Adipose tissue (tissue), 3 donors: ENCODE data around the gene ZFHX3. TPM values are rescaled to one million over a fixed set of nuclear protein-coding genes. Genes with fewer than 3 reads are reported as not detected.
"Not testable (repeated sequence)": the region's sequence is repeated elsewhere in the genome, so short reads cannot be mapped to it uniquely, and the experiment has no call there.

Experiments used
- H3K27ac ChIP-seq: one replicate; pipeline ENCODE4 v1.5.1; 2013; ENCODE audit warnings: low read depth, low read length
- WGBS, 3 donors: extraction: QIAGEN DNeasy Blood & Tissue Kit; methylation state at CpG; one replicate each; pipeline ENCODE4 v1.1.7; 2013; 5-methylcytosine and 5-hydroxymethylcytosine counted together
- polyA plus RNA-seq, 3 donors: library from polyadenylated mRNA; stranded (reverse); fragments of 200-250 nt; gene quantifications; one replicate each; pipeline ENCODE4 v1.2.3, GENCODE V29; 2013
- donor health status: healthy with polysubstance abuse.
- donor health status: Bipolar disorder and iron deficiency.
- donor health status: healthy.

Gene ZFHX3
- polyA plus RNA-seq, 3 donors: 2.0 to 5.4 (median 2.5) TPM

GRCh38 chr16:73015612-73016487 is 32.1 kb downstream of the ZFHX3 start:
- H3K27ac ChIP-seq: no peak overlapping the region
- WGBS, 3 donors: 65 to 90% (median 89%) methylated on average over 17 to 18 of the region's 18 CpGs

GRCh38 chr16:73014768-73015167 is 33.2 kb downstream of the ZFHX3 start:
- 81 to 96% (median 94%) methylated on average over 3 of the region's 3 CpGs for WGBS, 3 donors
- H3K27ac ChIP-seq: no peak overlapping the region

GRCh38 chr16:73013974-73014373 is 34.0 kb downstream of the ZFHX3 start:
- WGBS, 3 donors: 94 to 96% (median 94%) methylated on average over 5 of the region's 5 CpGs
- H3K27ac ChIP-seq: no peak overlapping the region

- H3K27ac ChIP-seq: no peak overlapping the region
- 92 to 96% (median 93%) methylated on average over 5 of the region's 5 CpGs for WGBS, 3 donors
Observed at GRCh38 chr16:73012341-73012740, 35.6 kb downstream of the ZFHX3 start.

- WGBS, 3 donors: 72 to 85% (median 74%) methylated on average over 4 of the region's 4 CpGs
- no peak overlapping the region for H3K27ac ChIP-seq
Observed at GRCh38 chr16:73011926-73012325, 36.0 kb downstream of the ZFHX3 start.

GRCh38 chr16:73010150-73010676 is 37.7 kb downstream of the ZFHX3 start:
- WGBS, 3 donors: 34 to 49% (median 41%) methylated on average over 12 of the region's 12 CpGs

GRCh38 chr16:73009710-73010109 is 38.2 kb downstream of the ZFHX3 start:
- H3K27ac ChIP-seq: not testable (repeated sequence)

More at GRCh38 chr16:73010150-73010676, 37.7 kb downstream of the ZFHX3 start:
- H3K27ac ChIP-seq: no peak overlapping the region

GRCh38 chr16:73006026-73006425 is 41.9 kb downstream of the ZFHX3 start:
- no peak overlapping the region for H3K27ac ChIP-seq
- WGBS, 3 donors: 95 to 99% (median 99%) methylated on average over 2 of the region's 2 CpGs

More at GRCh38 chr16:73009710-73010109, 38.2 kb downstream of the ZFHX3 start:
- WGBS, 3 donors: 84 to 94% (median 87%) methylated on average over 11 of the region's 11 CpGs

- H3K27ac ChIP-seq: no peak overlapping the region
- 80 to 85% (median 80%) methylated on average over 2 of the region's 2 CpGs for WGBS, 3 donors
Observed at GRCh38 chr16:73002866-73003265, 45.1 kb downstream of the ZFHX3 start.

- no peak overlapping the region for H3K27ac ChIP-seq
- 87 to 97% (median 91%) methylated on average over 7 of the region's 7 CpGs for WGBS, 3 donors
Observed at GRCh38 chr16:73000907-73001521, 46.9 kb downstream of the ZFHX3 start.

- no peak overlapping the region for H3K27ac ChIP-seq
- WGBS, 3 donors: 38 to 56% (median 43%) methylated on average over 22 of the region's 22 CpGs
Observed at GRCh38 chr16:73000020-73000906, 47.7 kb downstream of the ZFHX3 start.

- no peak overlapping the region for H3K27ac ChIP-seq
- WGBS, 3 donors: 74 to 80% (median 78%) methylated on average over 9 of the region's 9 CpGs
Observed at GRCh38 chr16:72999541-73000019, 48.3 kb downstream of the ZFHX3 start.

GRCh38 chr16:72997141-72997542 is 50.8 kb downstream of the ZFHX3 start:
- H3K27ac ChIP-seq: no peak overlapping the region
- WGBS, 3 donors: 57 to 60% (median 58%) methylated on average over 7 of the region's 7 CpGs

- no peak overlapping the region for H3K27ac ChIP-seq
- WGBS, 3 donors: 51 to 74% (median 69%) methylated on average over 11 of the region's 11 CpGs
Observed at GRCh38 chr16:72996291-72997062, 51.5 kb downstream of the ZFHX3 start.

GRCh38 chr16:72995882-72996270 is 52.1 kb downstream of the ZFHX3 start:
- H3K27ac ChIP-seq: not testable (repeated sequence)
- WGBS, 3 donors: 82 to 90% (median 90%) methylated on average over 9 of the region's 9 CpGs

- WGBS, 3 donors: 70 to 80% (median 77%) methylated on average over 18 of the region's 18 CpGs
Observed at GRCh38 chr16:72995151-72995881, 52.6 kb downstream of the ZFHX3 start.

GRCh38 chr16:72992142-72992601 is 55.8 kb downstream of the ZFHX3 start:
- no peak overlapping the region for H3K27ac ChIP-seq
- WGBS, 3 donors: 64 to 76% (median 67%) methylated on average over 6 of the region's 6 CpGs

More at GRCh38 chr16:72995151-72995881, 52.6 kb downstream of the ZFHX3 start:
- no peak overlapping the region for H3K27ac ChIP-seq
